K562 (cell line): Measurements from ENCODE around the gene KTI12. TPM values are rescaled to one million over a fixed set of nuclear protein-coding genes. Genes with fewer than 3 reads are reported as not detected.

Experiments
- BCL6 ChIP-seq: fragments of 250-450 bp; sonication (Bioruptor Pico); IDR thresholded peaks from 2 replicates; pipeline ENCODE4 v1.4.0; 2020
- C11orf30 ChIP-seq: fragments of 450-650 bp; IDR thresholded peaks from 2 replicates; pipeline ENCODE4 v1.6.1; 2016; ENCODE audit warnings: low read depth, mild to moderate bottlenecking
- E2F5 ChIP-seq: sonication (generic); formaldehyde crosslinking; IDR thresholded peaks from 2 replicates; pipeline ENCODE4 v1.8.0; 2022; ENCODE audit warnings: mild to moderate bottlenecking, missing genetic modification reagents
- FIP1L1 ChIP-seq: fragments of 200-400 bp; formaldehyde crosslinking; IDR thresholded peaks from 2 replicates; pipeline ENCODE4 v1.6.1; 2018; ENCODE audit warnings: mild to moderate bottlenecking, low read depth, low read length; ENCODE audit not compliant: poor library complexity, severe bottlenecking
- GABPA ChIP-seq: fragments of 200-800 bp; sonication (Bioruptor generic); conservative IDR thresholded peaks from 2 replicates; pipeline ENCODE4 v1.6.1; 2016; ENCODE audit warnings: low read depth, missing genetic modification characterization, missing compliant biosample characterization
- PURB ChIP-seq: sonication (generic); formaldehyde crosslinking; IDR thresholded peaks from 2 replicates; pipeline ENCODE4 v1.9.0; 2021; ENCODE audit warnings: low read depth, mild to moderate bottlenecking, missing genetic modification reagents
- RFX1 ChIP-seq: fragments of 450-650 bp; IDR thresholded peaks from 2 replicates; pipeline ENCODE4 v1.6.1; 2016; ENCODE audit warnings: mild to moderate bottlenecking, moderate library complexity
- SAFB ChIP-seq: fragments of 200-400 bp; formaldehyde crosslinking; IDR thresholded peaks from 2 replicates; pipeline ENCODE4 v1.6.1; 2017; ENCODE audit warnings: low read depth, low read length, borderline replicate concordance
- SMAD3 ChIP-seq: fragments of 450-650 bp; formaldehyde crosslinking; conservative IDR thresholded peaks from 2 replicates; pipeline ENCODE4 v1.4.0; 2020; ENCODE audit warnings: mild to moderate bottlenecking
- TEAD1 ChIP-seq, 2 experiments: fragments of 450-650 bp in 1 of 2; sonication (generic) in 1 of 2; formaldehyde crosslinking; IDR thresholded peaks; 2 replicates each; pipeline versions ENCODE4 v1.4.0 to v1.8.0; 2020 to 2022; ENCODE audit warnings: mild to moderate bottlenecking in 2 of 2, missing genetic modification reagents in 1 of 2
- ZKSCAN3 ChIP-seq: fragments of 250-450 bp; sonication (Bioruptor Pico); IDR thresholded peaks from 2 replicates; pipeline ENCODE4 v1.4.0; 2020
- ZNF3 ChIP-seq: fragments of 250-450 bp; sonication (Bioruptor Pico); IDR thresholded peaks from 2 replicates; pipeline ENCODE4 v1.5.0; 2021; ENCODE audit warnings: mild to moderate bottlenecking, moderate library complexity
- ZNF316 ChIP-seq: fragments of 450-650 bp; IDR thresholded peaks from 2 replicates; pipeline ENCODE4 v1.6.1; 2016
- ZNF511 ChIP-seq: sonication (generic); formaldehyde crosslinking; IDR thresholded peaks from 2 replicates; pipeline ENCODE4 v1.8.0; 2022; ENCODE audit warnings: mild to moderate bottlenecking, missing genetic modification reagents
- ZSCAN29 ChIP-seq: fragments of 450-650 bp; IDR thresholded peaks from 2 replicates; pipeline ENCODE4 v1.6.1; 2017
- polyA plus RNA-seq, 8 experiments: library from polyadenylated mRNA; depleted of rRNA in 4 of 8; stranded (reverse) in 5 of 8; unstranded in 3 of 8; fragments of >200 nt; fragmentation: Nextera tagmentation in 2 of 8; fragmentation: Illumina TruSeq in 1 of 8; extraction: Ambion mirVana in 2 of 8; extraction: Trizol in 1 of 8; gene quantifications; 2 replicates each; pipeline versions ENCODE4 v1.2.1 to v1.2.3, GENCODE V29; 2011 to 2014; ENCODE audit warnings: inconsistent platforms in 1 of 8, missing spikeins in 1 of 8
- total RNA-seq, 7 experiments: library from RNA; depleted of rRNA in 6 of 7; stranded (reverse); fragments of >200 nt in 6 of 7; fragmentation: Illumina TruSeq in 2 of 7; extraction: Trizol in 2 of 7; gene quantifications; 2 replicates each; pipeline versions ENCODE4 v1.2.1 to v1.2.3, GENCODE V29; 2011 to 2021; ENCODE audit warnings: low replicate concordance in 1 of 7
- TF ChIP-seq, protein P1 (sequence below): sonication (generic); formaldehyde crosslinking; IDR thresholded peaks from 2 replicates; pipeline ENCODE4 v1.8.1; 2023; ENCODE audit warnings: mild to moderate bottlenecking, missing genetic modification reagents, moderate library complexity
- TF ChIP-seq, protein P2 (sequence below): fragments of 450-650 bp; IDR thresholded peaks from 2 replicates; pipeline ENCODE4 v1.6.1; 2016; ENCODE audit warnings: borderline replicate concordance
- TF ChIP-seq, protein P3 (sequence below), 2 experiments: fragments of 450-650 bp; IDR thresholded peaks; 2 replicates each; pipeline ENCODE4 v1.6.1; 2018; ENCODE audit warnings: mild to moderate bottlenecking in 2 of 2, low read depth in 1 of 2; ENCODE audit not compliant: partially characterized antibody in 2 of 2

KTI12 gene
- total and polyA plus RNA-seq, 9 of the 15 experiments (the other 6 are each of a cell fraction or from before 2014, with no cell fraction given): 3.1 to 22.8 (median 11.6) TPM

DNA sequence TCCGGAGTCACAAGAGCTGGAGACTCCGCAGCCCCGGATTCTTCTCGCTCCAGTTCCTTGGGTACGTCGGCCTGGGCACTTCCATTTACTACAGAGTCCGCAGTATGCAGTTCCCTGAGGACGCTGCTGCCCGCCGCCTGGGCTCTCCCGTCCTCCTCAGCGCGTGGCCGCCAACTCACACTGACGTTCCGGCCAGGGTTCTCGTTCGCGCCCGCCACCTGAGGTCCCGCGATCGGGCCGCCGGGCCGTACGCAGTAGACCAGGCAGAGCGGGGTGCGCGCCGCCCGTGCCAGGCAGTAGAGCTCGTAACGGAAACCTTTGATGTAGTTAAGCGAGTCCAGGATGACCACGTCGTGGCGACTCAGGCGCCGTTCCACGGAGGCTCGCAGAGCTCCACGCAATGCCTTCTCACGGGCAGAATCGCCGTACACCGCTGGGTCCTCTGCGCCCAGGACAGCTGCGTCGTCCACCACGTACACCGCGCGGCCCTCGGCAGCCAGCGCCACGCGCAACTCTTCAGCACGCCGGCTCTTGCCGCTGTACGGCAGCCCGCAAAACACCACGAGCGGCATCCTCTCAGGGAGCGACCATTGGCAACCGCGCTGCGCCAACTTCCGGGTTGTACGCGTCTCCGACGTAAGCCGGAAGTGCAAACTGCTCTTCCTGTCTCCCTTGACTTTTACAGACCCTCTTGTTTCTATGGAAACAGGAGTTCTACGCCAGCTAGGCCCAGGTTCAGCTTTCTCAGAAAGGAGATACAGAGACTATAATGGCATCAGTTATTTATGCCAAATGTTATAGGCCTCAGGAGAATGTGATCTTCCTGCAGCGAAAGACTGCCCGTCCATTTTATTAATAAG is at the start of gene KTI12 (continued):
- TF ChIP-seq ZSCAN29 (no peak; the same call in 1 of the 2 replicates), PURB (CRISPR knock-in tag) (0 out of 2 replicates have a peak, but pooled peaks have one; percentile 71), ZNF511 (CRISPR knock-in tag) (peak; percentile 84), ZNF316 (0 out of 2 replicates have a peak, but pooled peaks have one; percentile 23), C11orf30 (peak; percentile 65; the same call in 1 of the 2 replicates), ZNF3 (0 out of 2 replicates have a peak, but pooled peaks have one; percentile 24), TEAD1 (CRISPR knock-in tag; IDR thresholded peaks at IDR 0.05) (0 out of 4 replicates have a peak, but pooled peaks of 1 of the 2 experiments have one; percentile 80), E2F5 (CRISPR knock-in tag) (peak; percentile 85), SAFB (peak; percentile 74; the same call in 1 of the 2 replicates), GABPA (peak; percentile 97), FIP1L1 (peak; percentile 85), ZKSCAN3 (CRISPR knock-in tag) (no peak), RFX1 (peak; percentile 97), BCL6 (CRISPR knock-in tag) (0 out of 2 replicates have a peak, but pooled peaks have one; percentile 30), SMAD3 (CRISPR knock-in tag) (0 out of 2 replicates have a peak, but pooled peaks have one; percentile 36)
- TF ChIP-seq, protein P1, sequence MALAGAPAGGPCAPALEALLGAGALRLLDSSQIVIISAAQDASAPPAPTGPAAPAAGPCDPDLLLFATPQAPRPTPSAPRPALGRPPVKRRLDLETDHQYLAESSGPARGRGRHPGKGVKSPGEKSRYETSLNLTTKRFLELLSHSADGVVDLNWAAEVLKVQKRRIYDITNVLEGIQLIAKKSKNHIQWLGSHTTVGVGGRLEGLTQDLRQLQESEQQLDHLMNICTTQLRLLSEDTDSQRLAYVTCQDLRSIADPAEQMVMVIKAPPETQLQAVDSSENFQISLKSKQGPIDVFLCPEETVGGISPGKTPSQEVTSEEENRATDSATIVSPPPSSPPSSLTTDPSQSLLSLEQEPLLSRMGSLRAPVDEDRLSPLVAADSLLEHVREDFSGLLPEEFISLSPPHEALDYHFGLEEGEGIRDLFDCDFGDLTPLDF (CRISPR knock-in tag): peak; percentile 83; the same call in 1 of the 2 replicates
- TF ChIP-seq, protein P2, sequence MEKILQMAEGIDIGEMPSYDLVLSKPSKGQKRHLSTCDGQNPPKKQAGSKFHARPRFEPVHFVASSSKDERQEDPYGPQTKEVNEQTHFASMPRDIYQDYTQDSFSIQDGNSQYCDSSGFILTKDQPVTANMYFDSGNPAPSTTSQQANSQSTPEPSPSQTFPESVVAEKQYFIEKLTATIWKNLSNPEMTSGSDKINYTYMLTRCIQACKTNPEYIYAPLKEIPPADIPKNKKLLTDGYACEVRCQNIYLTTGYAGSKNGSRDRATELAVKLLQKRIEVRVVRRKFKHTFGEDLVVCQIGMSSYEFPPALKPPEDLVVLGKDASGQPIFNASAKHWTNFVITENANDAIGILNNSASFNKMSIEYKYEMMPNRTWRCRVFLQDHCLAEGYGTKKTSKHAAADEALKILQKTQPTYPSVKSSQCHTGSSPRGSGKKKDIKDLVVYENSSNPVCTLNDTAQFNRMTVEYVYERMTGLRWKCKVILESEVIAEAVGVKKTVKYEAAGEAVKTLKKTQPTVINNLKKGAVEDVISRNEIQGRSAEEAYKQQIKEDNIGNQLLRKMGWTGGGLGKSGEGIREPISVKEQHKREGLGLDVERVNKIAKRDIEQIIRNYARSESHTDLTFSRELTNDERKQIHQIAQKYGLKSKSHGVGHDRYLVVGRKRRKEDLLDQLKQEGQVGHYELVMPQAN: peak; percentile 98
- TF ChIP-seq, protein P3, sequence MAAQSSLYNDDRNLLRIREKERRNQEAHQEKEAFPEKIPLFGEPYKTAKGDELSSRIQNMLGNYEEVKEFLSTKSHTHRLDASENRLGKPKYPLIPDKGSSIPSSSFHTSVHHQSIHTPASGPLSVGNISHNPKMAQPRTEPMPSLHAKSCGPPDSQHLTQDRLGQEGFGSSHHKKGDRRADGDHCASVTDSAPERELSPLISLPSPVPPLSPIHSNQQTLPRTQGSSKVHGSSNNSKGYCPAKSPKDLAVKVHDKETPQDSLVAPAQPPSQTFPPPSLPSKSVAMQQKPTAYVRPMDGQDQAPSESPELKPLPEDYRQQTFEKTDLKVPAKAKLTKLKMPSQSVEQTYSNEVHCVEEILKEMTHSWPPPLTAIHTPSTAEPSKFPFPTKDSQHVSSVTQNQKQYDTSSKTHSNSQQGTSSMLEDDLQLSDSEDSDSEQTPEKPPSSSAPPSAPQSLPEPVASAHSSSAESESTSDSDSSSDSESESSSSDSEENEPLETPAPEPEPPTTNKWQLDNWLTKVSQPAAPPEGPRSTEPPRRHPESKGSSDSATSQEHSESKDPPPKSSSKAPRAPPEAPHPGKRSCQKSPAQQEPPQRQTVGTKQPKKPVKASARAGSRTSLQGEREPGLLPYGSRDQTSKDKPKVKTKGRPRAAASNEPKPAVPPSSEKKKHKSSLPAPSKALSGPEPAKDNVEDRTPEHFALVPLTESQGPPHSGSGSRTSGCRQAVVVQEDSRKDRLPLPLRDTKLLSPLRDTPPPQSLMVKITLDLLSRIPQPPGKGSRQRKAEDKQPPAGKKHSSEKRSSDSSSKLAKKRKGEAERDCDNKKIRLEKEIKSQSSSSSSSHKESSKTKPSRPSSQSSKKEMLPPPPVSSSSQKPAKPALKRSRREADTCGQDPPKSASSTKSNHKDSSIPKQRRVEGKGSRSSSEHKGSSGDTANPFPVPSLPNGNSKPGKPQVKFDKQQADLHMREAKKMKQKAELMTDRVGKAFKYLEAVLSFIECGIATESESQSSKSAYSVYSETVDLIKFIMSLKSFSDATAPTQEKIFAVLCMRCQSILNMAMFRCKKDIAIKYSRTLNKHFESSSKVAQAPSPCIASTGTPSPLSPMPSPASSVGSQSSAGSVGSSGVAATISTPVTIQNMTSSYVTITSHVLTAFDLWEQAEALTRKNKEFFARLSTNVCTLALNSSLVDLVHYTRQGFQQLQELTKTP (IDR thresholded peaks at IDR 0.05; ENCODE audit: low read depth in 1 of 2, partially characterized antibody in 2 of 2): no peak
